Measurements from ENCODE around the gene ARHGEF26. TPM values are rescaled to one million over a fixed set of nuclear protein-coding genes. Genes with fewer than 3 reads are reported as not detected.

Gene ARHGEF26
- total RNA-seq, 1 experiment from 2014 or later: 13.7 TPM

DNA sequence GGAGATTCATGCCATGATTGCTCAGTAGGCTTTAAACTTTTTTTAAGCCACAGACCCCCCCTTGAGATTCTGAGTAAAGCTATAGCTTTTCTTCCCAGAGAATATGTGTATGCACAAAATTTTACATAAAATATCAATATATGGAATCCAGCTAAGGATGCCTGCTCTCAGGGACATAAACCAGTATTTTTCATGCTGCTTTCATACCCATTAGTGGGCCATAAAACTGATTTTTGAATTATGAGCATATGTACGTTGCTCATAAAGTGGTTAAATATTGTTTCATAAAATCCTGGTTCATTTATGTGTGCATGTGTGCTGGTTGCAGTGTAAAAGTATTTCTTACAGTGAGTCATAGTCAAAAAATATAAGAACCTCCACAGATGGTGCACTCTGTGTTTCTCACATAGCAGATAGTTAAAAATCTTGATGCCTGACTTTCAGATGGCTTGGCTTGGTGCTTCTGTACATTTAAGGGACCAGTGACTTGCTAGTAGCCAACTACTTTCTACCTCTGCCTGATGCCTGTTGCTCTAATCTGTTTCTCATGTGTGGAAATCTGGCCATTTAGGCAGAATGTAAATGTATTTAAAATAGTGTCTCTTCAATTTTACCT, 71.9 kb downstream of the ARHGEF26 start:
- no peak overlapping the region for H3K4me3 Mint-ChIP-seq
- no CpG with 5 or more reads among the region's 1 CpG for WGBS (ENCODE audit: extremely low coverage, insufficient read length, low lambda C conversion rate)
- Histone ChIP-seq H3K4me1 (ENCODE audit: insufficient read depth, low read length) (peaks cover 5% of the 10 kb centered on the region; the same call in 1 of the 2 replicates), H4K8ac (replicated peaks; ENCODE audit: insufficient read length, low read depth, low read length) (no peak overlapping the region), H3K23ac (ENCODE audit: insufficient read length, low read depth, low read length) (no peak overlapping the region), H3T11ph (ENCODE audit: low read length) (no peak overlapping the region), H3K79me1 (ENCODE audit: insufficient read depth, low read depth, low read length, poor library complexity, severe bottlenecking) (no peaks in the 10 kb centered on the region), H3K9me3 (ENCODE audit: control insufficient read depth, low read depth, low read length) (no peaks in the 10 kb centered on the region), H4K91ac (ENCODE audit: insufficient read length, low read depth, low read length) (no peak overlapping the region), H2BK15ac (ENCODE audit: low read depth, low read length) (no peak overlapping the region), H3K4ac (ENCODE audit: low read depth, low read length) (no peak overlapping the region), H3K27me3 (ENCODE audit: insufficient read depth, low read length) (no peaks in the 10 kb centered on the region), H2BK12ac (ENCODE audit: insufficient read length, low read depth, low read length) (no peak overlapping the region), H2BK5ac (ENCODE audit: insufficient read length, low read length) (no peak overlapping the region), H2BK20ac (ENCODE audit: low read depth, low read length, poor library complexity, severe bottlenecking) (no peak overlapping the region), H3K79me2 (ENCODE audit: insufficient read depth, low read length) (no peaks in the 10 kb centered on the region), H3K23me2 (ENCODE audit: insufficient read length, low read depth, low read length, poor library complexity, severe bottlenecking) (no peaks in the 10 kb centered on the region), H4K5ac (ENCODE audit: insufficient read length, low read depth, low read length) (no peak overlapping the region), H3K4me2 (ENCODE audit: insufficient read depth, insufficient read length, low read length) (no peak overlapping the region), H2AFZ (ENCODE audit: low read length) (no peak overlapping the region), H3K27ac (ENCODE audit: insufficient read length, low read depth, low read length) (no peak overlapping the region), H2BK120ac (ENCODE audit: low read depth, low read length, poor library complexity, severe bottlenecking) (no peak overlapping the region), H3K56ac (ENCODE audit: insufficient read length, low read depth, low read length) (no peak overlapping the region), H3K14ac (ENCODE audit: insufficient read depth, low read length) (no peak overlapping the region), H2AK5ac (ENCODE audit: insufficient read length, low read length) (no peak overlapping the region), H3K18ac (ENCODE audit: insufficient read length, low read depth, low read length) (no peak overlapping the region), H3K9ac (ENCODE audit: extremely low read depth, insufficient read length, low read length) (no peak overlapping the region), H4K20me1 (ENCODE audit: control insufficient read depth, insufficient read depth, insufficient read length) (no peaks in the 10 kb centered on the region)
- TF ChIP-seq CTCF (conservative IDR thresholded peaks at IDR 0.05): no peak
- H3K27me3 Mint-ChIP-seq (ENCODE audit: low read depth): no peaks in the 10 kb centered on the region
- H3K27ac Mint-ChIP-seq: no peak overlapping the region
- DNase-seq: no peak
- H3K4me1 Mint-ChIP-seq: peaks cover 15 to 16% of the 10 kb centered on the region in 2 experiments
- H3K36me3 Mint-ChIP-seq (ENCODE audit: insufficient read depth in 1 of 3, low read depth in 3 of 3): peaks cover 11 to 23% (median 15%) of the 10 kb centered on the region in 3 experiments; a peak in 6 of 7 replicates
- H3K9me3 Mint-ChIP-seq: no peaks in the 10 kb centered on the region

All from H9 (cell line).